ENCODE results near the gene MORC1. TPM values are rescaled to one million over a fixed set of nuclear protein-coding genes. Genes with fewer than 3 reads are reported as not detected.
A peak's percentile ranks its signal among the peaks of the same experiment; 100 is the strongest.
"Not testable (repeated sequence)": the region's sequence is repeated elsewhere in the genome, so short reads cannot be mapped to it uniquely, and the experiment has no call there.

MORC1 gene
- total RNA-seq, 1 donor from 2014 or later: not detected

DNA sequence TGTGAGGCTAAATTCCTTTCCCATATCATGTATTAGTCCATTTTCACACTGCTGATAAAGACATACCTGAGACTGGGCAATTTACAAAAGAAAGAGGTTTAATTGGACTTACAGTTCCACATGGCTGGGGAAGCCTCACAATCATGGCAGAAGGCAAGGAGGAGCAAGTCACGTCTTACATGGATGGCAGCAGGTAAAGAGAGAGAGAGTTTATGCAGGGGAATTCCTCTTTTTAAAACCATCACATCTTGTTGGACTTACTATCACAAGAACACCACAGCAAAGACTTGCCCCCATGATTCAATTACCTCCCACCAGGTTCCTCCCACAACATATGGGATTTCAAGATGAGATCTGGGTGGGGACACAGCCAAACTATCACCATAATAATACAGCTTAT, 37.8 kb downstream of the MORC1 start:
- H3K27me3 ChIP-seq (ENCODE audit: control insufficient read depth in 3 of 3, insufficient read depth in 3 of 3, low read length in 3 of 3); H3K27ac ChIP-seq (ENCODE audit: low read depth, low read length); H3K4me3 ChIP-seq (ENCODE audit: low read length in 3 of 3); H3K36me3 ChIP-seq (ENCODE audit: control insufficient read depth in 3 of 3, insufficient read depth in 3 of 3, low read length in 3 of 3); H3K4me1 ChIP-seq (ENCODE audit: control insufficient read depth in 3 of 3, insufficient read depth in 3 of 3, low read length in 3 of 3); H3K9me3 ChIP-seq (ENCODE audit: control insufficient read depth in 3 of 3, low read length in 3 of 3); H3K9ac ChIP-seq (ENCODE audit: low read depth in 1 of 3, low read length in 3 of 3): not testable (repeated sequence)

DNA sequence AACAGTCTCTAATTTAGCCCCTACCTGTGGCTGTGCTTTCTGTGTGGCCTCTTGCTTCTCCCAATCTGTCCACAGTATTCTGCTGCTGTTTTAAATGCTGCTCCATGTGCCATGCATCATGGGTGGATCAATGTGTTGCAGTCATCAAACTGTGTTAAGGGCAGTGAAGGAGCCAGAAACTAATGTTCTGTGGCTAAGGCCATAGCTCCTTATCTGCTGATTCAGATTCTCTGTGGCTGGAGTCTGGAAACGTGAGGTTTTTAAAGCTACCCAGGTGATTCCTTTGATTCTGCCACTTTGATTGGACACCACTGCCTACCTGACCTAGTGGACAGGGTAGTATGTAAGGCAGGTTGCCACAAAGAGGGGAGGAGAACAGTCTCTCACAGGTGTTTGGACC, 44.8 kb downstream of the MORC1 start:
- Histone ChIP-seq H3K27ac (ENCODE audit: low read depth, low read length) (no peak overlapping the region), H3K4me3 (ENCODE audit: low read length in 3 of 3) (no peak overlapping the region), H3K36me3 (ENCODE audit: control insufficient read depth in 3 of 3, insufficient read depth in 3 of 3, low read length in 3 of 3) (no peaks in the 10 kb centered on the region), H3K9me3 (ENCODE audit: control insufficient read depth in 3 of 3, low read length in 3 of 3) (no peaks in the 10 kb centered on the region), H3K4me1 (ENCODE audit: control insufficient read depth in 3 of 3, insufficient read depth in 3 of 3, low read length in 3 of 3) (peaks cover 0 to 17% (median 9%) of the 10 kb centered on the region in 3 donors), H3K9ac (ENCODE audit: low read depth in 1 of 3, low read length in 3 of 3) (no peak overlapping the region), H3K27me3 (ENCODE audit: control insufficient read depth in 3 of 3, insufficient read depth in 3 of 3, low read length in 3 of 3) (no peaks in the 10 kb centered on the region)

DNA sequence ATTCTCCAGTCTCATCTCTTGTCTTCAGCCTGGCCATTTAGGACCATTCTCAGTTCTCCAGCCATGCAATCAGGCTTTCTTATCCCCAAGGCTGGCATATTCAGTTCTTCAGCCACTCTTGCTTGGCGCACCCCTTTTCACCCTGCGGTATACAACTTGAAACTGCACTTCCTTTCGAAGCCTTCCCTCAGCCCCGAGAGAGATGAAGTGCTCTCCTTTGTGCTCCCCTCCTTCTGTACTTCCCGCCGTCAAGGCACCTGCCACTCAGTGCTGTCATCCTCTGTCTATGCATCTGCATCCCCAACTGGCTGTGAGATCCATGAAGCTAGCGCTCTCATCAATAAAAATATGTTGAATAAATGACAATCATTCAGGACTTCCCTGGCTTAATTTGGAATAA, 45.7 kb downstream of the MORC1 start:
- H3K4me3 ChIP-seq (ENCODE audit: low read length in 3 of 3): peak overlapping the region in 1 of 3 donors; percentile 18
- H3K9ac ChIP-seq (ENCODE audit: low read depth in 1 of 3, low read length in 3 of 3): no peak overlapping the region
- no peaks in the 10 kb centered on the region for H3K27me3 ChIP-seq (ENCODE audit: control insufficient read depth in 3 of 3, insufficient read depth in 3 of 3, low read length in 3 of 3)
- peaks cover 0 to 17% (median 9%) of the 10 kb centered on the region in 3 donors for H3K4me1 ChIP-seq (ENCODE audit: control insufficient read depth in 3 of 3, insufficient read depth in 3 of 3, low read length in 3 of 3)
- no peaks in the 10 kb centered on the region for H3K9me3 ChIP-seq (ENCODE audit: control insufficient read depth in 3 of 3, low read length in 3 of 3)
- no peak overlapping the region for H3K27ac ChIP-seq (ENCODE audit: low read depth, low read length)
- H3K36me3 ChIP-seq (ENCODE audit: control insufficient read depth in 3 of 3, insufficient read depth in 3 of 3, low read length in 3 of 3): no peaks in the 10 kb centered on the region

DNA sequence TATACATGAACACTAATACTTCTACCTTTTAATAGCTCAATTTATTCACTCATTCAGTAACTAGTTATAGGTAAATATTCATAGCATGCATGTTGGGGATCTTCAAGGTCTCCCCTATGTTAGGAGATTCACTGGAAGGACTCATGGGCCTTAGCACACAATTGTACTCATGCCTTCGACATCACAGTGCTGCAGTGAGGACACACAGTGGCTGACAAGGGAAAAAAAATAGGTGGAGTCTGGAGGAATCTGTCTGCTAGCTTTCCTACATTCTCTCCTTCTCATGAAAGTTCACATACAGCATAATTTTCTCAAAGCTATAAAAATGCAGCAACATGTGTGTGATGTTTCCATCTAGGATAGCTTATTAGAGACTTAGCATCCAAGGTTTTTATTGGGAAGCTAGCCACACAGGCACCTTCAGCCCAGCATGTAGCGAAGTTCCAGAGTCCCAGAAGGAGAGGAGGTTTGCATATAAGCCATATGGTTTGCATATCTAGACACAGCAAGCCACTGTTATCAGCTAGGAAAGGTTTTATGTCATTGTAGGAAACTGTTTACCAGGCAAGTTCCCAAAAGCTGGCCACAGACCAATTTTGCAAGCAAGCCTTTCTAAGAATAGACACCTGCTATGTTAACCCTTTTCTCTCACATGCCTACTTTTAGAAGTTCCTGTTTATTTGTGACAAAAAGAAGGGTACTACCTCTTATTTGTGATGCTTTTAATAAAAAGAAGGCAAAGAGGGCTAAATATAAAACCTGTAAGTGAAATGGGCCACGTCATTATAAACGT, 46.4 kb downstream of the MORC1 start:
- H3K36me3 ChIP-seq (ENCODE audit: control insufficient read depth in 3 of 3, insufficient read depth in 3 of 3, low read length in 3 of 3): no peaks in the 10 kb centered on the region
- H3K4me3 ChIP-seq (ENCODE audit: low read length in 3 of 3): peak overlapping the region in 1 of 3 donors; percentile 18
- no peaks in the 10 kb centered on the region for H3K27me3 ChIP-seq (ENCODE audit: control insufficient read depth in 3 of 3, insufficient read depth in 3 of 3, low read length in 3 of 3)
- no peak overlapping the region for H3K9ac ChIP-seq (ENCODE audit: low read depth in 1 of 3, low read length in 3 of 3)
- H3K4me1 ChIP-seq (ENCODE audit: control insufficient read depth in 3 of 3, insufficient read depth in 3 of 3, low read length in 3 of 3): peaks cover 0 to 17% (median 9%) of the 10 kb centered on the region in 3 donors
- H3K9me3 ChIP-seq (ENCODE audit: control insufficient read depth in 3 of 3, low read length in 3 of 3): no peaks in the 10 kb centered on the region
- H3K27ac ChIP-seq (ENCODE audit: low read depth, low read length): no peak overlapping the region

DNA sequence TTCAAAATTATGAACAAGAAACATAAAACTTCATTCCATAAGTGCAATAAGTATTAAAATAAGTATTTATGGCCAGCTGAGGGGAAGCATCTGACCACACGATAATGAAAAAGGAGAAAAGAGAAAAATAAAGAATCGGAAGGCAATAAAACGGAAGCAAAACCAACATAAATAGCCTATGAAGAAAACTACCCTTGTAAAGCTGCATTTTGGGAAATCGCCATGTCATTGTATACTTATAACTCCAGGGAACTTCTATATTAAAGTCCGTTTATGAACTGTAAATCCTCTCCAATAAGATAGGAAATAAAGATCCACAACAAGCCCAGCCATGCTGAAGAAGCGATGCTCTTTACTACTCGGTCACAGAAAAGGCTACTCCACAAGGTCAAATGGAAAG, 47.7 kb downstream of the MORC1 start:
- Histone ChIP-seq H3K4me3 (ENCODE audit: low read length in 3 of 3) (no peak overlapping the region), H3K27ac (ENCODE audit: low read depth, low read length) (no peak overlapping the region), H3K9me3 (ENCODE audit: control insufficient read depth in 3 of 3, low read length in 3 of 3) (no peaks in the 10 kb centered on the region), H3K27me3 (ENCODE audit: control insufficient read depth in 3 of 3, insufficient read depth in 3 of 3, low read length in 3 of 3) (no peaks in the 10 kb centered on the region), H3K9ac (ENCODE audit: low read depth in 1 of 3, low read length in 3 of 3) (no peak overlapping the region), H3K4me1 (ENCODE audit: control insufficient read depth in 3 of 3, insufficient read depth in 3 of 3, low read length in 3 of 3) (peaks cover 0 to 17% (median 9%) of the 10 kb centered on the region in 3 donors), H3K36me3 (ENCODE audit: control insufficient read depth in 3 of 3, insufficient read depth in 3 of 3, low read length in 3 of 3) (no peaks in the 10 kb centered on the region)

DNA sequence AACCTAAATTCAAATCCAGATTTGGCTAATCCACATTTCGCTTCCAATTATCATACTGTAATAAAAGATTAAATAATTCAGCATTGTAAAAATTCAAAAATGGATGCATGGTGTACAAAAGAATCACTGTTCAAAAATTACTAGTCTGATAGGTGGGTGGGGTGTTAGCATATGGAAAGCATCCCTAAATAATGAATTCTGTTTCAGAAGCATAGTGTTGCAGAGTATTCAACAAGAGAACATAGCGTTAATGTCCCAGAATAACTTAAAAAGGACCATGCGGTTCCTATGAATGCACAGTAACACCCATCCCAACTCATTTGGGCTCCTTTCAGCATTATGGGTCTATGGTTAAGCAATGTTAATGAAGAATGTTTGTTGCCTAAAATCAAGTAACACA, 51.1 kb downstream of the MORC1 start:
- Histone ChIP-seq H3K4me3 (ENCODE audit: low read length in 3 of 3) (no peak overlapping the region), H3K27ac (ENCODE audit: low read depth, low read length) (no peak overlapping the region), H3K27me3 (ENCODE audit: control insufficient read depth in 3 of 3, insufficient read depth in 3 of 3, low read length in 3 of 3) (no peaks in the 10 kb centered on the region), H3K36me3 (ENCODE audit: control insufficient read depth in 3 of 3, insufficient read depth in 3 of 3, low read length in 3 of 3) (no peaks in the 10 kb centered on the region), H3K9me3 (ENCODE audit: control insufficient read depth in 3 of 3, low read length in 3 of 3) (no peaks in the 10 kb centered on the region), H3K4me1 (ENCODE audit: control insufficient read depth in 3 of 3, insufficient read depth in 3 of 3, low read length in 3 of 3) (peaks cover 0 to 6% (median 5%) of the 10 kb centered on the region in 3 donors), H3K9ac (ENCODE audit: low read depth in 1 of 3, low read length in 3 of 3) (no peak overlapping the region)

DNA sequence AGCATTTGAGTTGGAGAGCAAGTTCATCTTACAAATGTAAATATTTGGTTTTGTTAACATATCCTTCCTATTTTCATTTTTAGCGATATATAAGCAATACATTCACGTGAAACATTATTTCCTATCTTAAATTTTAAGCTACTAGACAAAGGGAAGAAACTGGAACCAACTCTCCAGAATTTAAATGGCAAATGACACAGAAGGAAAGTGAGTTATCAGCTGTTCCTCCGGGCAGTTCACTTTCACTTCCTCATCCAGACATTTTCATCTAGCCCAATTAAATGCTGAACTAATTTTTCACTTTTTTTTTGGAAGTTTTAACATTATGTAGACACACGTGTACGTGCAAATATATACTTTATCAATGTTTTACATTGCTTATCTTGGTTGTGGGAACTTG, 58.7 kb downstream of the MORC1 start:
- Histone ChIP-seq H3K9me3 (ENCODE audit: control insufficient read depth in 3 of 3, low read length in 3 of 3) (no peaks in the 10 kb centered on the region), H3K27ac (ENCODE audit: low read depth, low read length) (no peak overlapping the region), H3K36me3 (ENCODE audit: control insufficient read depth in 3 of 3, insufficient read depth in 3 of 3, low read length in 3 of 3) (no peaks in the 10 kb centered on the region), H3K4me1 (ENCODE audit: control insufficient read depth in 3 of 3, insufficient read depth in 3 of 3, low read length in 3 of 3) (no peaks in the 10 kb centered on the region), H3K4me3 (ENCODE audit: low read length in 3 of 3) (no peak overlapping the region), H3K9ac (ENCODE audit: low read depth in 1 of 3, low read length in 3 of 3) (no peak overlapping the region), H3K27me3 (ENCODE audit: control insufficient read depth in 3 of 3, insufficient read depth in 3 of 3, low read length in 3 of 3) (no peaks in the 10 kb centered on the region)

DNA sequence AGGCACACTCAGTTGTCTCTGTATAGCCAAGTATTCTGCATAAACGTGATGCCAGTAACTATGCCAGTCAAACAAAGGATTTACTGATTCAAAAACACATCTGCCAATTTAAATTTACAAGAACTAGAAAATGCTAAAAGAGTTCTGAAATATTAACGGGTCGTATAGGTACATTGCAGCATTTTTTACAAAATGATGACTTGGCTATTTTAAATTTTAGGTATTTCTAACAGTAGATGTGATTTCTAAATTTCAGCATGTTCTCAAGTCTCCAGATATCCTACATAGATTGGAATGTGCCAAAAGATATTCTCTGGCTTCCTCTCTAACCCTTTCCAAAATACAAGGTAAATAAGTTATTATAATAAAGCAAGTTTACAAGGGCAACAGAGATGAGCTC, 60.3 kb downstream of the MORC1 start:
- Histone ChIP-seq H3K36me3 (ENCODE audit: control insufficient read depth in 3 of 3, insufficient read depth in 3 of 3, low read length in 3 of 3) (no peaks in the 10 kb centered on the region), H3K9ac (ENCODE audit: low read depth in 1 of 3, low read length in 3 of 3) (no peak overlapping the region), H3K9me3 (ENCODE audit: control insufficient read depth in 3 of 3, low read length in 3 of 3) (no peaks in the 10 kb centered on the region)

DNA sequence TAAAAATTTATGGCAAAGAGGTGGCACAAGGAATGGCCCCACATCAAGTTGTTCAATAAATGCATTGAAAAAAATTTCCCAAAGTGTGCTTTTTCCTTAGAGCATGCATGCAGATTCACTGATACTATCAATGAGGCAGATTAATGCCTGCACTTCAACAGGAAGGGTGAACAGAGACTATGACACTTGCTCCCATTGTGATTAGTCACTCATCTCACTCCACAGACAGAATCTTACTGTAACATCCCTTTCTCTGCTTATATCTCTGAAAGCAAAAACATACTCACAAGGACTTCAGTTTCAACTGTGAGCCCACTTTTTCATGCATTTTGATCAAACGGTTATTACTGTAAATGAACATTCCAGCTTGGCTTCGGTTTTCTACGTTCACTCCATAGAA, 60.9 kb downstream of the MORC1 start:
- no peak overlapping the region for H3K9ac ChIP-seq (ENCODE audit: low read depth in 1 of 3, low read length in 3 of 3)
- H3K27ac ChIP-seq (ENCODE audit: low read depth, low read length): no peak overlapping the region
- no peaks in the 10 kb centered on the region for H3K9me3 ChIP-seq (ENCODE audit: control insufficient read depth in 3 of 3, low read length in 3 of 3)
- H3K27me3 ChIP-seq (ENCODE audit: control insufficient read depth in 3 of 3, insufficient read depth in 3 of 3, low read length in 3 of 3): no peaks in the 10 kb centered on the region
- no peaks in the 10 kb centered on the region for H3K36me3 ChIP-seq (ENCODE audit: control insufficient read depth in 3 of 3, insufficient read depth in 3 of 3, low read length in 3 of 3)
- H3K4me3 ChIP-seq (ENCODE audit: low read length in 3 of 3): no peak overlapping the region
- no peaks in the 10 kb centered on the region for H3K4me1 ChIP-seq (ENCODE audit: control insufficient read depth in 3 of 3, insufficient read depth in 3 of 3, low read length in 3 of 3)

More for the DNA sequence above, 60.3 kb downstream of the MORC1 start:
- no peaks in the 10 kb centered on the region for H3K4me1 ChIP-seq (ENCODE audit: control insufficient read depth in 3 of 3, insufficient read depth in 3 of 3, low read length in 3 of 3)
- H3K4me3 ChIP-seq (ENCODE audit: low read length in 3 of 3): no peak overlapping the region
- no peak overlapping the region for H3K27ac ChIP-seq (ENCODE audit: low read depth, low read length)
- H3K27me3 ChIP-seq (ENCODE audit: control insufficient read depth in 3 of 3, insufficient read depth in 3 of 3, low read length in 3 of 3): no peaks in the 10 kb centered on the region

DNA sequence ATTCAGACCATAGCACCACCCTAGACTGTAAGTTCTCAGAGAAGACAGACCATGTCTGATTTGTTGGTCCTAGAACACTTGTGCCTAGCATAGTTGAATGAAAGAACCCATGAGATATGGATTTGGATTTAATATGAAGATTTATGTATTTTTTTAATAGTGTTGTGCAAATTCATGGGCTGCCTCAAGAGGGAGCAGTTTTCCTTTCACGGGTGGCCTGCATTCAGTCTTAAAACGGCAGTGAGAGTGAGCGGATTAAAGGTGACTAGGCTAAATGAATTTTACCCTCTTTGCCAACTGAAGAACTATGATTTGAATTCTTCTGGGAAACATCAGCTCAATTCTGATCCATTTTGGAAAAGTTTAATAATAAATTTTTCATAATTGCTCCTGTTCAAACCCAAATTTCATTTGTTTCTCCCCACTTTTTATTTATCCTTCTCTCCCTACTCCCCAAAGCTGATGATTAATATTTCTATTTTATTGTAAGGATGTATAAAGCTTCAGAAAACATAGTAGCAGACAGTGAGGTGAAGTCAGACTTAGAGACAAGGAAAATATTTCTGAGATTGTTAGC, 67.3 kb downstream of the MORC1 start:
- no peak overlapping the region for H3K4me3 ChIP-seq (ENCODE audit: low read length in 3 of 3)
- H3K27me3 ChIP-seq (ENCODE audit: control insufficient read depth in 3 of 3, insufficient read depth in 3 of 3, low read length in 3 of 3): no peaks in the 10 kb centered on the region
- no peaks in the 10 kb centered on the region for H3K9me3 ChIP-seq (ENCODE audit: control insufficient read depth in 3 of 3, low read length in 3 of 3)
- H3K36me3 ChIP-seq (ENCODE audit: control insufficient read depth in 3 of 3, insufficient read depth in 3 of 3, low read length in 3 of 3): no peaks in the 10 kb centered on the region
- H3K27ac ChIP-seq (ENCODE audit: low read depth, low read length): no peak overlapping the region
- H3K4me1 ChIP-seq (ENCODE audit: control insufficient read depth in 3 of 3, insufficient read depth in 3 of 3, low read length in 3 of 3): no peaks in the 10 kb centered on the region
- H3K9ac ChIP-seq (ENCODE audit: low read depth in 1 of 3, low read length in 3 of 3): no peak overlapping the region

Data from skeletal muscle tissue (tissue), 4 donors.